Measurements from ENCODE around the gene SSH3. TPM values are rescaled to one million over a fixed set of nuclear protein-coding genes. Genes with fewer than 3 reads are reported as not detected.

The SSH3 gene
- total RNA-seq, 1 donor from 2014 or later, result 12.1 TPM

DNA sequence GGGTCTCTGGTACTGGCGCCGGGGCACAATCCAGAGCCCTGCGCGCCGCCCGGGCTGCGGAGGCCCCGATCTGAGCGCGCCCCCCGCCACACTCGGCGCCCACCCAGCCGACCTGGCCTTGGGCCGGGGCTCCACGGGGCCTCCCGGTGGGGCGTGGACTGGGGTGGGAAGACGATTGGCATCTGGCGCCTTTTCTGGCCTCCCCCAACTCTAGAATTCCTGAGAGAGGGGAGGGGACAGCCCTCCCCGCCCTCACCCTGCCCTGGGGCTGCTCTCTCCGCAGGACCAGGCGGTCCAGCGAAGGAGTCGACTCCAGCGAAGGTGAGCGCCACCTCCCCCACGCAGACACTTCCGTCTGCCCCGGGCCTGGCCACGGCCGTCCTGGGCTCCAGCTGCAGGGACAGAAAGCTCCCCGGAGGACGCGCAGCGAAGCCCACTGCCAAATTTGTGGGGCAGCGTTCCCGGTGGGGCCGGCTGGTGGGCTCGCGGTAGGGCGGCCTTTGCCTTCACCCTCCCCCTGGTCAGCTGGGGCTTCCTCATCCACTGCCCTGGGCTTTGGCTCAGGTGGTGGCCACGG lies 593 bp downstream of the SSH3 start:
- ATAC-seq (ENCODE audit: poor library complexity) (peak; percentile 24), DNase-seq (peak; percentile 61)
- intact Hi-C loops (cut with DNase I), result loop anchor here (5.0 kb wide), 1 partner anchor 37 kb away; the partner anchor contains the start of gene GRK2

DNA sequence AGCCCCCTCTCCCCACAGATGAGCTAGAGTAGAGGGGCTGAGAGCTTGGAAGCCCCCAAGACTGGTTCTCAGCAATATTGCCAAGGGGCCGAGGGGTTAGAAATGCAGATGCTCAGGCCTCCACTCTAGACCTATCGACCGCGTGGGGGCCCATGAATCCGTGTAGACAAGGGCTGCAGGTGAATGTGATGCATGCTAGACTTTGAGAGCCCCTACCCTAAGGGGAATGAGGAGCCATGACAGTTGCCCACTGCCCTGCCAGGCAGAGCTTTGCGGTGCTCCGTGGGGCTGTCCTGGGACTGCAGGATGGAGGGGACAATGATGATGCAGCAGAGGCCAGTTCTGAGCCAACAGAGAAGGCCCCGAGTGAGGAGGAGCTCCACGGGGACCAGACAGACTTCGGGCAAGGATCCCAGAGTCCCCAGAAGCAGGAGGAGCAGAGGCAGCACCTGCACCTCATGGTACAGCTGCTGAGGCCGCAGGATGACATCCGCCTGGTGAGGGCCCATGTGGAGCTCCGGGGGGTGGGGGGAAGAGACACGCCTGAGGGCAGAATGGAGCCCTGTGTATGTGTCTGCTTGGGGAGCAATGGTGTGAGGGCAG lies 1.3 kb downstream of the SSH3 start:
- intact Hi-C loops (cut with DNase I), result loop anchor here (5.0 kb wide), 1 partner anchor 37 kb away; the partner anchor contains the start of gene GRK2
- DNase-seq, result no peak
- no peak for ATAC-seq (ENCODE audit: poor library complexity)

GRCh38 chr11:67306769-67307544 lies 3.6 kb downstream of the SSH3 start:
- ATAC-seq (ENCODE audit: poor library complexity) (no peak), DNase-seq (no peak)
- intact Hi-C loops (cut with DNase I), result no loop called here

DNA sequence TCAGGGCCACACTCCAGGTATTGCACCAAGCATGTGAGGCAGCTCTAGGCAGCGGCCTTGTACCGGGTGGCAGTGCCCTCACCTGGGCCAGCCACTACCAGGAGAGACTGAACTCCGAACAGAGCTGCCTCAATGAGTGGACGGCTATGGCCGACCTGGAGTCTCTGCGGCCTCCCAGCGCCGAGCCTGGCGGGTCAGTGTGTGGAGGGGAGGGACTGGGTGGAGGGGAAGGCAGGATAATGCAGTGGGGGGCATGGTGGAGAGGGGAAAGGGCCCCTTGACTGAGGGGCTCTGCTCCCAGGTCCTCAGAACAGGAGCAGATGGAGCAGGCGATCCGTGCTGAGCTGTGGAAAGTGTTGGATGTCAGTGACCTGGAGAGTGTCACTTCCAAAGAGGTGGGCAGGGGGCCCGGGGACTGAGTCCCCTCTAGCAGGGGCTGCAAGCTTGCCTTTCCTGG lies 4.2 kb downstream of the SSH3 start:
- no peak for ATAC-seq (ENCODE audit: poor library complexity)
- DNase-seq, result no peak
- intact Hi-C loops (cut with DNase I), result no loop called here

DNA sequence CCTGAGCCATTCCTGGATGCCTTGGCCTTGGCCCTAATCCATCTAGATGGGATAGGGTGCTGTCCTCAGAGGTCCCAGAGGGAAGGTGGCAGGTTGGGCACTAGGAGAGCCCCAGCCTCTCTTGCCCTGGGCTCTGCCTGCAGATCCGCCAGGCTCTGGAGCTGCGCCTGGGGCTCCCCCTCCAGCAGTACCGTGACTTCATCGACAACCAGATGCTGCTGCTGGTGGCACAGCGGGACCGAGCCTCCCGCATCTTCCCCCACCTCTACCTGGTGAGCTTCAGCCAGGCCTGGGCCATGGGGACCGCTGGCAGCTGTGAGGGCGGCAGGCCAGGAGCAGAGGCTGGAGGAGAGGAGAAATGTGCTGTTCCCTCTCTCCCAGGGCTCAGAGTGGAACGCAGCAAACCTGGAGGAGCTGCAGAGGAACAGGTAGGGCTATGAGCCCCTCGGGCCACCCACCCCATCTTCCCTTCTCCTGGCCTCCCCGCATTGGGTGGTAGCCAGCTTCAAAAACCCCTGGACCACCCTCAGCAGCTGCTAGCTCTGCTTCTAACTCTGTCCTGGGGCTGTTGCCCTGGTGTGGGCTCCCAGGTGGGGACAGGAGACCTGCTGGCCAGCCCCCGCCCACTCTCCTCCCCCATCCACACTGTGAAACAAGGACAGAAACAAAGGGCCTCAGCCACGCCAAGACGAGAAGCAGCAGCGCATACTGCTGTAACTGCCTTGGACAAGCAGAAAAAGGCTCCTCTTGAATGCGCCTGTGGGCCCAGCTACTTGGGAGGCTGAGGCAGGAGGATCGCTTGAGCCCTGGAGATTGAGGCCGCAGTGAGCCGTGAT lies 4.9 kb downstream of the SSH3 start:
- intact Hi-C loops (cut with DNase I), result no loop called here
- no peak for DNase-seq

GRCh38 chr11:67309166-67309565 lies 5.8 kb downstream of the SSH3 start:
- DNase-seq, result no peak
- intact Hi-C loops (cut with DNase I), result no loop called here
- no peak for ATAC-seq (ENCODE audit: poor library complexity)

More for the DNA sequence above, 4.9 kb downstream of the SSH3 start:
- no peak for ATAC-seq (ENCODE audit: poor library complexity)

DNA sequence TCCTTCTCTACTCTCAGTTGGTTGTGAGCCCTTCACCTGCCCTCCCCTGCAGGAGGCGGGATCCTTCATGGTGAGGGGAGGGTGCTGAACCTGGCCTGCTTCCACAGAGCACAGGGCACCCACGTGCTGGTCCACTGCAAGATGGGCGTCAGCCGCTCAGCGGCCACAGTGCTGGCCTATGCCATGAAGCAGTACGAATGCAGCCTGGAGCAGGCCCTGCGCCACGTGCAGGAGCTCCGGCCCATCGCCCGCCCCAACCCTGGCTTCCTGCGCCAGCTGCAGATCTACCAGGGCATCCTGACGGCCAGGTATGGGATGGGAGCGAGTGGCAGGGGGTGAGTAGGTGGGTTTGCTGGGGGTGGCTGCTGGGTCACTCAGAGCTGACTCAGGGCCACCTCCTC lies 6.3 kb downstream of the SSH3 start:
- no peak for DNase-seq
- intact Hi-C loops (cut with DNase I), result no loop called here
- no peak for ATAC-seq (ENCODE audit: poor library complexity)

GRCh38 chr11:67310246-67311050 lies 7.1 kb downstream of the SSH3 start:
- no peak for ATAC-seq (ENCODE audit: poor library complexity)
- intact Hi-C loops (cut with DNase I), result no loop called here
- no peak for DNase-seq

DNA sequence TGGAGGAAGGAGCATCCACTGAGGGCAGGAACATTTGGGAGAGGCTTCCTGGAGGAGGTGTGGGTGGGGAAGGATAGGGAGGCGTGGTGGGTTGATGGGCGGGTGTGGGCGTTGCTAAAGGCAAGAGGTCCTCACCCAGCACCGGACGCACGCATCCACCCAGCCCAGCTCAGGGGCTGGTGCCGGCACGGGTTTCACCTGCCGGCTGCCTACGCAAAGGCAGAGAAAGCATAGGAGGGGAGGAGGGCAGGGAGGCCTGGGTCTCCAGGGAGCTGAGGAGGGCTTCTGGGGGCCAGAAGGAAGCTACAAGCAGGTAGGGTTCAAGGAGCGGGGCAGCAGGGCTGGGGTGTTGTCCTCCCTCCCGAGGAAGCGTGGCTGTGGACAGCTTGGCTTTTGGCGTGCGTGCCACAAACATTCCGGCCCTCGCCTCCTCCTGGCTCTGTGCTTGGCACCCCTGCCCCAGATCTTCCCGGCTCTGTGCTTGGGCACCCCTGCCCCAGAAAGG lies 7.8 kb downstream of the SSH3 start:
- intact Hi-C loops (cut with DNase I), result no loop called here
- ATAC-seq (ENCODE audit: poor library complexity), result no peak

DNA sequence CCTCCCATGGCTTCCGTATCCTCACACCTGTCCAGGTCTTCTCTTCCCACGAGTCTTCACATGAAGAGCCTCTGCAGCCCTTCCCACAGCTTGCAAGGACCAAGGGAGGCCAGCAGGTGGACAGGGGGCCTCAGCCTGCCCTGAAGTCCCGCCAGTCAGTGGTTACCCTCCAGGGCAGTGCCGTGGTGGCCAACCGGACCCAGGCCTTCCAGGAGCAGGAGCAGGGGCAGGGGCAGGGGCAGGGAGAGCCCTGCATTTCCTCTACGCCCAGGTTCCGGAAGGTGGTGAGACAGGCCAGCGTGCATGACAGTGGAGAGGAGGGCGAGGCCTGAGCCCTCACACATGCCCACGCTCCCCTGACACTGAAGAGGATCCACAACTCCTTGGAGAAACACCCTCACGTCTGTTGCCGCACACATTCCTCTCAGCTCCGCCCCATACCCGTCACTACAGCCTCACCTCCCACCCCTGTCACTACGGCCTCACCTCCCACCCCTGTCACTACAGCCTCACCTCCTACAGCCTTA lies 8.3 kb downstream of the SSH3 start:
- intact Hi-C loops (cut with DNase I), result no loop called here
- DNase-seq (no peak), ATAC-seq (ENCODE audit: poor library complexity) (no peak)

More for the DNA sequence above, 7.8 kb downstream of the SSH3 start:
- DNase-seq, result no peak

DNA sequence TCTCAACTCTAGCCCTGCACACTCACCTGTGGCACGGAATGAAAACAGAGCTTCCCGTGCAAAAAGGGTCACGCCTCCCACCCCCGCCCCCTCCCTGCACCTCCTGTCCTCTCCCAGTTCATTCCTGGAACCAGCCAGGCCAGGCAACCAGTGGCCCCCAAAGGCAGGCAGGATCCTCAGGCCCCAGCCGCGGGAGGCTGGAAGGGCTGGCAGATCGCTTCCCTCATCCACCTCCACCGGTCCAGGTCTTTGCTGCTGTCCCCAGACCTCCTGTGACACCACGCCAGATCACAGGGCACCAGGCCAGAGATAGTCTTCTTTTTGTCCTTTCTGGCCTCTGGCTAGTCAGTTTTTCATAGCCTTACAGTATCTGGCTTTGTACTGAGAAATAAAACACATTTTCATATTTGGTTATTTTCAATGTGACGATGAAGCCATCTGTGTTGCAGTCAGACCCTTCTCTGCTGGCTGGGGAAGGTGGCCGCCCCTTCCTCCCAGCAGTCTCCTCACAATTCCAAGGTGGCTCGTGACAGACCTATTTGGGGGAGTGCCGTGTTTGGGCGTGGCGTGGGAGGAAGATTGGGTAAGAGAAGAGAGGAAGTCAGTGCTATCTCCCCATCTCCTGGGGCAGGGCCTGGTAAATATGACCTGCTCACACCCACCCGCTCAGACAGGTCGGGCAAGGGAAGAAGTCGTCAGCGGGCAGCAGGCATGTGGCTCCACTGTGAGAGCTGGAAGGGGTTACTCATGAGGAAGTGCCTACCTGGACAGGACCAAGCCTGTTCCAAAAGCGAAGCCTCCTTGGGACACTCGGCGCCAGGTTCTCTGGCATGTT lies 9.1 kb downstream of the SSH3 start:
- ATAC-seq (ENCODE audit: poor library complexity), result no peak
- intact Hi-C loops (cut with DNase I), result no loop called here
- no peak for DNase-seq

GRCh38 chr11:67313125-67313890 lies 10.0 kb downstream of the SSH3 start:
- ATAC-seq (ENCODE audit: poor library complexity) (no peak), DNase-seq (no peak)
- intact Hi-C loops (cut with DNase I), result no loop called here

DNA sequence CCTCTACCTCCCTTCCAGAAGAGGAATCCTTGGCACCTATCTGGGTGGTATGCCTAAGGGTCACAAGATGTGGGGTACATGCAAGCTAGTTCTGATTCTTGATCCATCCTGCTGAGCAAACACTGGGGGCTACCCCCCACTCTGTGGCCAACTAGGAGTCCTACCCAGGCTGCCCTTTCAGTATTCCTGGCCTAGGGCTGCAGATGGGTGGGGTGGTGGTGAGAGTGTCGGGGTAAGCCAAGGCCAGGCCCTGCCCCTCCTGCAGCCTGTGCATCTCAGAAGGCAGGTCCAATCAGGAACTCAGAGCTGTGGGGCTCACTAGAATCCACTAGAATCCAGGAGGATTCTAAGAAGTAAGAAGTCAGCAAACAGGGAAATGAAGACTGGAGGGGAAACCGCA lies 10.9 kb downstream of the SSH3 start:
- intact Hi-C loops (cut with DNase I), result no loop called here
- ATAC-seq (ENCODE audit: poor library complexity) (no peak), DNase-seq (no peak)

- no peak for DNase-seq
- no peak for ATAC-seq (ENCODE audit: poor library complexity)
- intact Hi-C loops (cut with DNase I), result no loop called here
Observed at GRCh38 chr11:67315325-67315909, 12.1 kb downstream of the SSH3 start.

- DNase-seq (no peak), ATAC-seq (ENCODE audit: poor library complexity) (no peak)
- intact Hi-C loops (cut with DNase I), result loop anchor here (1.0 kb wide), 1 partner anchor 51 kb away; the partner anchor contains the start of gene GRK2
Observed at GRCh38 chr11:67316882-67317204, 13.5 kb downstream of the SSH3 start.

Measured in Right ventricle myocardium superior (tissue), 1 donor.